Mucosa of descending colon (tissue), 3 donors: ENCODE results near the gene PDE2A. TPM values are rescaled to one million over a fixed set of nuclear protein-coding genes. Genes with fewer than 3 reads are reported as not detected.

ENCODE experiments used
- ATAC-seq: fragments of 200-7000 bp; cut with Tn5 transposase; one replicate; pipeline ENCODE4 v1.9.1; 2020; ENCODE audit warnings: mild to moderate bottlenecking, moderate library complexity
- DNase-seq, 3 donors: peaks; one replicate each; pipeline ENCODE4 v3.0.0-alpha.2; 2020
- H3K36me3 ChIP-seq: fragments of 200-600 bp; one replicate; pipeline ENCODE4 v1.8.0; 2021; ENCODE audit warnings: low read depth, mild to moderate bottlenecking
- H3K4me1 ChIP-seq: fragments of 200-600 bp; one replicate; pipeline ENCODE4 v1.8.0; 2021; ENCODE audit warnings: low read depth, mild to moderate bottlenecking
- H3K4me3 ChIP-seq: fragments of 200-600 bp; one replicate; pipeline ENCODE4 v1.8.0; 2021; ENCODE audit warnings: mild to moderate bottlenecking
- H3K9me3 ChIP-seq: fragments of 200-600 bp; one replicate; pipeline ENCODE4 v1.8.0; 2021; ENCODE audit warnings: mild to moderate bottlenecking
- CTCF ChIP-seq: fragments of 200-600 bp; IDR thresholded peaks from one replicate; pipeline ENCODE4 v1.8.0; 2022; ENCODE audit warnings: antibody characterized with exemption, mild to moderate bottlenecking
- intact Hi-C, 2 donors: fragments of 100-400 bp; cut with DNase I in 1 of 2; cut with micrococcal nuclease in 1 of 2; formaldehyde crosslinking; loops; one replicate each; pipeline versions ENCODE4 v1.11.0 to v1.11.1; 2022; cut with DNase I, micrococcal nuclease
- microRNA-seq: library from miRNA; unstranded; fragments of <30 nt; microRNA quantifications from one replicate; pipeline ENCODE4, GENCODE V29; 2019
- total RNA-seq, 3 donors: library from RNA; stranded (reverse); fragmentation: NEBNext Ultra II Directional in 2 of 3; extraction: Animal tissue kit (Norgen Biotek cat#: 25700) in 2 of 3; gene quantifications; one replicate each; pipeline versions ENCODE4 v1.2.1 to v1.2.4, GENCODE V29; 2021 to 2023
- donor health status: DM: no; HTN: no; CAD: no; lungs with moderate emphysema.
- donor health status: DM: no; HTN: no; CAD: no.
- donor health status: DM: no; HTN: yes; CAD: no.

PDE2A gene
- total RNA-seq, 3 donors from 2014 or later, result 7.0 to 45.9 (median 9.6) TPM

GRCh38 chr11:72535194-72535547, 139.1 kb downstream of the PDE2A start:
- no peak for TF ChIP-seq CTCF
- no peaks in the 10 kb centered on the region for H3K4me1 ChIP-seq
- DNase-seq (no peak), ATAC-seq (no peak)
- no peak overlapping the region for H3K4me3 ChIP-seq
- H3K36me3 ChIP-seq, result no peaks in the 10 kb centered on the region
- intact Hi-C loops, result no loop called here
- H3K9me3 ChIP-seq, result no peaks in the 10 kb centered on the region

- H3K4me1 ChIP-seq, result no peaks in the 10 kb centered on the region
- H3K9me3 ChIP-seq, result no peaks in the 10 kb centered on the region
- DNase-seq (no peak), ATAC-seq (no peak)
- intact Hi-C loops, result no loop called here
- no peak overlapping the region for H3K4me3 ChIP-seq
- no peak for TF ChIP-seq CTCF
- H3K36me3 ChIP-seq, result no peaks in the 10 kb centered on the region
Observed at GRCh38 chr11:72534371-72535193, 139.6 kb downstream of the PDE2A start.

- Histone ChIP-seq H3K4me1 (no peaks in the 10 kb centered on the region), H3K4me3 (no peak overlapping the region), H3K36me3 (no peaks in the 10 kb centered on the region), H3K9me3 (no peaks in the 10 kb centered on the region)
- DNase-seq (no peak), ATAC-seq (no peak)
- intact Hi-C loops, result no loop called here
- TF ChIP-seq CTCF, result no peak
Observed at GRCh38 chr11:72529068-72529467, 145.2 kb downstream of the PDE2A start.

GRCh38 chr11:72528121-72528520, 146.1 kb downstream of the PDE2A start:
- Histone ChIP-seq H3K4me3 (no peak overlapping the region), H3K9me3 (no peaks in the 10 kb centered on the region), H3K4me1 (no peaks in the 10 kb centered on the region), H3K36me3 (no peaks in the 10 kb centered on the region)
- ATAC-seq (no peak), DNase-seq (no peak)
- intact Hi-C loops, result no loop called here
- TF ChIP-seq CTCF, result no peak

Small RNA genes lying within 50 kb of the gene (microRNA-seq; reads per million reads assigned to microRNA genes)
- gene MIR139, result 4,684 reads per million, percentile 91 among the genes with 10 or more reads in this experiment

Other genes starting within 250 kb of the PDE2A start
- gene CLPB, start 239.9 kb downstream of the PDE2A start, total RNA-seq, result 10 to 100 TPM in 2 of 3 donors, 1 to 10 TPM in 1; 8.9 to 21.4 (median 15.3) TPM
- gene ARAP1, start 78.0 kb upstream of the PDE2A start, total RNA-seq, result 10 to 100 TPM; 69.3 to 84.8 (median 84.0) TPM
- 100 to 1,000 TPM; 177 to 472 (median 306) TPM for gene STARD10, start 119.6 kb upstream of the PDE2A start, total RNA-seq
- 10 to 100 TPM; 37.7 to 64.3 (median 52.5) TPM for gene ATG16L2, start 140.0 kb upstream of the PDE2A start, total RNA-seq